Stimulated activated effector memory CD8-positive, alpha-beta T cell treated with anti-CD3 and anti-CD28 coated beads, Interleukin-12 subunit alpha, Interleukin-12 subunit beta, amount 100 ng/mL, for 72 hours (primary cell): ENCODE measurements around the gene CNN2.
"Not testable (repeated sequence)": the region's sequence is repeated elsewhere in the genome, so short reads cannot be mapped to it uniquely, and the experiment has no call there.

Experiments
- ATAC-seq: fragments of 150-1000 bp; cut with Tn5 transposase; 2 replicates; pipeline ENCODE4 v1.10.0; 2021
- DNase-seq, 2 donors: peaks; one replicate each; pipeline ENCODE4 v3.0.0; 2021 to 2022; ENCODE audit warnings: low spot score in 2 of 2
- H3K27ac Mint-ChIP-seq: one replicate; pipeline ENCODE4 v1.8.0; 2022; ENCODE audit warnings: mild to moderate bottlenecking, mixed read lengths
- H3K36me3 Mint-ChIP-seq: one replicate; pipeline ENCODE4 v1.8.0; 2022; ENCODE audit warnings: mild to moderate bottlenecking, mixed read lengths
- H3K4me1 Mint-ChIP-seq: one replicate; pipeline ENCODE4 v1.8.0; 2022; ENCODE audit warnings: mixed read lengths
- H3K4me3 Mint-ChIP-seq: one replicate; pipeline ENCODE4 v1.8.0; 2022; ENCODE audit warnings: mild to moderate bottlenecking, mixed read lengths
- H3K9me3 Mint-ChIP-seq: one replicate; pipeline ENCODE4 v1.8.0; 2022; ENCODE audit warnings: mixed read lengths

CNN2 gene

GRCh38 chr19:1015061-1015781 is 11.2 kb upstream of the CNN2 start:
- Mint-ChIP-seq H3K4me1 (peaks cover 48% of the 10 kb centered on the region), H3K4me3 (peak overlapping the region; percentile 93), H3K36me3 (peaks cover 58% of the 10 kb centered on the region), H3K27ac (peak overlapping the region; percentile 56), H3K9me3 (no peaks in the 10 kb centered on the region)
- DNase-seq (no peak), ATAC-seq (no peak)

DNA sequence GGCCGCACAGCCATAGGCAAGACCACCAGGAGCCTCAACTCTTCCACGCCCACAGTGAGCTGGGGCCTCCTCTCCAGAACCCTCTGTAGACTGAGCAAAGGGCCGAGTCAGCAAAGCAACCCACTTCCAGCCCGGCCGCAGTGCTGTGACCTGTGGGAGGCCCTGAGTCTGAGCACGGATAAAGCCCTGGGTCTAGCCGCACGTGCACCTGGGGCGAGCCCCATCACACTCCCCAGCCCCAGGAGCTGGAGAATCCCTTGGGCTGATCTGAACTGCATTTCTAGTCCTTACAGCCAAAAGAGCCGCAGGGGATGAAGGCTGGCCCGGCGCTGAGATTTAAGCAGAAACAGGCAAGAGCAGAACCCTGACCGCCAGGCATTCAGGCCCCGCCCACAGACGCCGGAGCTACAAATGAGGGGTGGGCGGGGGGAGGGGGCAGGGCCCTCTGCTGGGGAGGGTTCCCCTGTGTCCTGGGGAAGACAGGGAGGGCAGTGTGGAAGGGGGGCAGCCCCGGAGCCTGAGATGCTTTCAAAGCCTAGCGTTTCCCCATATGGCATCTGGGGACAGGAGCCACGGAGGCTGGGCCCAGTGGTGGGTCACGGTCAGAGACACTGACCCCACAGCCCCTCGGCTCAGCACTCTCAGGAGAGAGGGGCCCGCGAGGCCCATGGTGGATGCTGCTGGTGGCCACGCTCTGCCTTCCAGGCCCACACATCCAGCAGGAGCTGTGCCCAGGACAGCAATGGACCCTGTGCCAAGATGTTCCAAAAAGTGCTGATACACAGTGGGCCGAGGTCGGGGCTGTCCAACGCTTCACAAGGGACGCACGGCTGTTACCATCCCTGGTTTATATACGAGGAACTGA is 10.4 kb upstream of the CNN2 start:
- ATAC-seq: no peak
- Mint-ChIP-seq H3K27ac (peak overlapping the region; percentile 91), H3K4me1 (peaks cover 49% of the 10 kb centered on the region), H3K36me3 (peaks cover 65% of the 10 kb centered on the region), H3K4me3 (peak overlapping the region; percentile 93), H3K9me3 (no peaks in the 10 kb centered on the region)
- no peak for DNase-seq

GRCh38 chr19:1016647-1017114 is 9.7 kb upstream of the CNN2 start:
- H3K36me3 Mint-ChIP-seq: peaks cover 71% of the 10 kb centered on the region
- H3K4me1 Mint-ChIP-seq: peaks cover 56% of the 10 kb centered on the region
- no peaks in the 10 kb centered on the region for H3K9me3 Mint-ChIP-seq
- H3K27ac Mint-ChIP-seq: peak overlapping the region; percentile 91
- ATAC-seq (no peak), DNase-seq (no peak)
- H3K4me3 Mint-ChIP-seq: peak overlapping the region; percentile 93

DNA sequence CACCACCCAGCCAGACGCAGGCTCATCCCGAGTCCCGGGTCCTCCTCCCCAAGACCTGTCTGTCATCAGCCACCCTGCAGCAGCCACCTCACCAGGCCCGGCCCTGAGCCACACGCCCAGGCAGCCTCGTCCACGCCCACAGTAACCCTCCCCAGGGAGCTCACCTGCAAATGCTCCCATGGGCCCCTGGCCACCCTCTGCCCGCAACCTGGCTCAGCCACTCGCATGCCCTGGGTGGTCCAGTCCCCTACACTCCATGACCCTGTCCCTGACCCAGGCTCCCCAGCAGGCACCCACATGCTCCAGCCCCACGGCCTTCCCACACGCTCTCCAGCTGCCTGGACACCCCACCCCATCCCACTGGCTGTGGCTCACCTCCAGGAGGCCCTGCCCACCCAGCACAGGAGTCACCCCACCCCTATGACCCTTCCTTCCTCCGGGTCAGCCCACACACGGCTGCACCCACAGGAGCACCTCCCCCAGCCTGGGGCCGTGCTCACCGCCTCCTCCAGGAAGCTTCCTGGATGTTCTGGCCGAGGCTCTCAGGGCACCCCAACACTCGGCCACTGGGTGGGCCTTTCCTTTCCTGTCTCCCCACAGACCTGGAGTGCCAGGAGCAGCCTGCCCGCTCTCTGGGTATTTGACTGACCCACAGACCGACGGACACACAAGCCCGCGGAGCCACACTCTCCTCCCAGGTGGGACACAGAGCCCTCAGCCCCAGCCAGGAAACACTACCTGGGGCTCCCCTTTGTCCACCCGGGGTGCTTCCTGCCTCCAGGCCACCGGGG is 9.1 kb upstream of the CNN2 start:
- peaks cover 74% of the 10 kb centered on the region for H3K36me3 Mint-ChIP-seq
- H3K27ac Mint-ChIP-seq: peak overlapping the region; percentile 91
- peak overlapping the region; percentile 93 for H3K4me3 Mint-ChIP-seq
- peaks cover 58% of the 10 kb centered on the region for H3K4me1 Mint-ChIP-seq
- H3K9me3 Mint-ChIP-seq: no peaks in the 10 kb centered on the region
- ATAC-seq (no peak), DNase-seq (no peak)

GRCh38 chr19:1017906-1018305 is 8.5 kb upstream of the CNN2 start:
- peak overlapping the region; percentile 93 for H3K4me3 Mint-ChIP-seq
- peak overlapping the region; percentile 91 for H3K27ac Mint-ChIP-seq
- no peak for ATAC-seq
- H3K4me1 Mint-ChIP-seq: peaks cover 58% of the 10 kb centered on the region
- no peak for DNase-seq
- H3K9me3 Mint-ChIP-seq: no peaks in the 10 kb centered on the region
- peaks cover 74% of the 10 kb centered on the region for H3K36me3 Mint-ChIP-seq

GRCh38 chr19:1018393-1018792 is 8.0 kb upstream of the CNN2 start:
- Mint-ChIP-seq H3K4me1 (peaks cover 58% of the 10 kb centered on the region), H3K27ac (peak overlapping the region; percentile 91), H3K36me3 (peaks cover 74% of the 10 kb centered on the region), H3K4me3 (peak overlapping the region; percentile 93), H3K9me3 (no peaks in the 10 kb centered on the region)
- no peak for ATAC-seq
- DNase-seq: no peak

- DNase-seq: no peak
- Mint-ChIP-seq H3K36me3 (peaks cover 68% of the 10 kb centered on the region), H3K4me1 (peaks cover 58% of the 10 kb centered on the region), H3K9me3 (no peaks in the 10 kb centered on the region), H3K27ac (peak overlapping the region; percentile 91), H3K4me3 (peak overlapping the region; percentile 93)
- no peak for ATAC-seq
These were observed 7.3 kb upstream of the CNN2 start for GRCh38 chr19:1018932-1019615.

- no peak for DNase-seq
- peak overlapping the region; percentile 93 for H3K4me3 Mint-ChIP-seq
- H3K9me3 Mint-ChIP-seq: no peaks in the 10 kb centered on the region
- H3K36me3 Mint-ChIP-seq: peaks cover 68% of the 10 kb centered on the region
- H3K4me1 Mint-ChIP-seq: peaks cover 58% of the 10 kb centered on the region
- no peak for ATAC-seq
- H3K27ac Mint-ChIP-seq: peak overlapping the region; percentile 100
These were observed 6.8 kb upstream of the CNN2 start for GRCh38 chr19:1019616-1019961.

- ATAC-seq (no peak), DNase-seq (no peak)
- Mint-ChIP-seq H3K36me3 (peaks cover 63% of the 10 kb centered on the region), H3K4me1 (peaks cover 62% of the 10 kb centered on the region), H3K4me3 (peak overlapping the region; percentile 93), H3K27ac (peak overlapping the region; percentile 100), H3K9me3 (no peaks in the 10 kb centered on the region)
These were observed 6.2 kb upstream of the CNN2 start for GRCh38 chr19:1019980-1020867.

DNA sequence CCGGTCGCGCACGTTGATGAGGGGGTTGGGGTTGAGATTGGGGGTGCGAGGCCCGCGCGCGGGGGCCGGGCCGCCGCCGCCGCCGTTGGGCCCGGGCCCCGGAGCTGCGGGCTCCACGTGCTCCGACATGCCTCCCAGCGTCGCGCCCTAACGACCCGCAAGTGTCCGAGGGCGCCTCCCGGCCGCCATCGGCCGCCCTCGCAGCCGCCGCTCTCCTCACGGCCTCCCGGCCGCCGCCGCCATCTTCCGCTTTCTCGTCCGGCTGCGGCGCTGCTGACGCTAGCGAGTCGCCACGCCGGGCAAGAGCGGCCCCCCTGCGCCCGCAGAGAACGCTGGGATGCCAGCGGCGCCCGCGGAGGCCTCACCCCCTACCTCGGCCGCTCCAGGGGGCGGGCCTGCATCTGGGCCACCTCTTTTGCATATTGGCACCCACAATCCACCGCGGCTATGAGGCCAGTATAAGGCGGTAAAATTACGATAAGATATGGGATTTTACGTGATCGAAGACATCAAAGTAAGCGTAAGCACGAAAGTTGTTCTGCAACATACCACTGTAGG is 5.5 kb upstream of the CNN2 start, which contains the start of gene TMEM259:
TMEM259 (minus strand) TSS at position 256 of the 558 bp plus-strand sequence; CDS start at position 129, 127 bp downstream.
- Mint-ChIP-seq H3K36me3 (peaks cover 56% of the 10 kb centered on the region), H3K4me3 (peak within 1 kb of the TSS; percentile 93), H3K4me1 (peaks cover 60% of the 10 kb centered on the region), H3K9me3 (no peaks in the 10 kb centered on the region), H3K27ac (peak within 1 kb of the TSS; percentile 100)
- ATAC-seq: peak; percentile 90
- DNase-seq: peak; percentile 94 to 98

GRCh38 chr19:1023883-1024188 is 2.6 kb upstream of the CNN2 start:
- not testable (repeated sequence) for H3K9me3 Mint-ChIP-seq, DNase-seq, ATAC-seq, H3K27ac Mint-ChIP-seq, H3K4me3 Mint-ChIP-seq
- Mint-ChIP-seq H3K36me3 (peaks cover 34% of the 10 kb centered on the region), H3K4me1 (peaks cover 40% of the 10 kb centered on the region)

- not testable (repeated sequence) for H3K4me3 Mint-ChIP-seq, DNase-seq, H3K9me3 Mint-ChIP-seq, H3K27ac Mint-ChIP-seq, ATAC-seq
- H3K36me3 Mint-ChIP-seq: peaks cover 32% of the 10 kb centered on the region
- H3K4me1 Mint-ChIP-seq: peaks cover 35% of the 10 kb centered on the region
These were observed 1.3 kb upstream of the CNN2 start for GRCh38 chr19:1025080-1025479.

DNA sequence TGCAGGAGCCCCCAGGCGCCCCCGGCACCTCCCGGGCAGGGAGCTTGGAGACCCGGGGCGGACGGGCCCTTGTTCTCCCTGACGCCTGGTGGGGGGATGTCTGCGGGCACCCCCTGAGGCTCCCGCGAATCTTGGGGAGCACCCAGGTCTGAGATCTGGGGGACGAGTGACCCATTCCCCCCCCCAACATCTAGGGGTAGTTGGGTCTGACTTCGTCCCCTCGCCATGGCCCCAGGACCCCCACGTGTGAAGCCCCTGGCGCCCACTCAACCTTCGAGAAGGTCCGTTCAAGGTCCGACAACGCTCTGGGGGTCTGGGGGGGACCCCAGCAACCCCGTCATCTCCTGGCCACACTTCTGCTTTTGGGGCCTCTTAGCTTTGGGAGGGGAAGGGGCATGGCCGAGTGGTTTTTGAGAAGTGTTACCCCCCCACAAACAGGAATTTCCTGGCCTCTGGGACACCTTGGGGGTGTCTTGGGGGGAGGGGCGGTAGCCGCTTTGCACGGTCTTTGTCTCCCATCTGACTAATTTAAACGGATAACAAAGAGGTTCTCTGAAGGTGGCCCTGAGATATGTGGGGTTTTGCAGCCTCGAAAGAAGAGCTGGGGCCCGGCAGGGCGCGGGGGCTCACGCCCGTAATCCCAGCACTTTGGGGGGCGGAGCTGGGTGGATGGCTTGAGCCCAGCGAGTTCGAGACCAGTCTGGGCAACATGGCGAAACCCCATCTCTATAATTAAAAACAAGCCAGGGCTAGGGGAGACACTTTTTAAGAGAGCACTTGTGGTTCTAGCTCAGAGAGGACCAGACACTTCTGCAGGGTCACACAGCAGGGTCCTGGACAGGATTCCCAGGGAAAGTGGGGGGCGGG is 608 bp downstream of the CNN2 start:
- ATAC-seq (peak; percentile 31), DNase-seq (peak in 1 of 2 donors; percentile 73)
- peak overlapping the region; percentile 94 for H3K4me3 Mint-ChIP-seq
- no peaks in the 10 kb centered on the region for H3K9me3 Mint-ChIP-seq
- H3K36me3 Mint-ChIP-seq: peaks cover 34% of the 10 kb centered on the region
- H3K27ac Mint-ChIP-seq: peak overlapping the region; percentile 80
- H3K4me1 Mint-ChIP-seq: peaks cover 34% of the 10 kb centered on the region
